HG03442 (cell line): ENCODE data around the gene CD6.

Experiments used
- ATAC-seq: cut with Tn5 transposase; IDR thresholded peaks from one replicate; pipeline ENCODE4 v1.9.1; 2021; ENCODE audit warnings: mild to moderate bottlenecking, moderate library complexity; ENCODE audit not compliant: unreplicated experiment

Gene CD6

DNA sequence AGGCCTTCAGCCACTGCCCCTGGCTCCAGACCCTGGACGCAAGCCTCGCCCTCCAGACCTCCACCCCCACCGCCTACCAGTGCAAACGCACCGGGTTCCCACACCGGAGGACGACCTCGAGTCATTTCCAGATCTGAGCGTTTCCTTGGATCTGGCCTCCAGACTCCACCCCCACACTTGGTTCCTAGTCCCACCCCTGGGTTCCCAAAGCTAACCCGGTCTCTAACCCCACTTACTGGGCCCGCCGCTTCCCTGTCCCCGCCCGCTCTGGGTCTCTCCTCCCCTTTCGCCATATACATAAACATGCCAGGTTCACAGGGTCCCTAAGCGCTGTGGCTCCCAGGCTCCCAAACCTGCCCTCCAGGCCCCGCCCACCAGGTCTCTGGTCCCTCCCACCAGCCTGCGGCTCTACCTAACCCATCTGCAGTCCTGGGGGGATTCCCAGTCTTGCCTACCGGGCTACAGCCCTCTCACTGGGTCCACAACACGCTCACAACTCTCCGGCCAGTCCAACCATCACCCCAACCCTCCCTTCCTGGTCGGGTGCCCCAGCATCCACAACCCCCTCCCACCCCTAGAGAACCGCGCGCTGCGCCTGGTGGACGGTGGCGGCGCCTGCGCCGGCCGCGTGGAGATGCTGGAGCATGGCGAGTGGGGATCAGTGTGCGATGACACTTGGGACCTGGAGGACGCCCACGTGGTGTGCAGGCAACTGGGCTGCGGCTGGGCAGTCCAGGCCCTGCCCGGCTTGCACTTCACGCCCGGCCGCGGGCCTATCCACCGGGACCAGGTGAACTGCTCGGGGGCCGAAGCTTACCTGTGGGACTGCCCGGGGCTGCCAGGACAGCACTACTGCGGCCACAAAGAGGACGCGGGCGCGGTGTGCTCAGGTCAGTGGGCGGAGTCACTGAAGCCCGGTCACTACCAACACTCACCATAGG is 36.7 kb downstream of the CD6 start:
- ATAC-seq: no peak

- ATAC-seq: no peak
These were observed 37.5 kb downstream of the CD6 start for GRCh38 chr11:61008971-61009370.

GRCh38 chr11:61009392-61010275 is 38.2 kb downstream of the CD6 start:
- ATAC-seq: no peak

GRCh38 chr11:61010466-61011228 is 39.2 kb downstream of the CD6 start:
- ATAC-seq: no peak

DNA sequence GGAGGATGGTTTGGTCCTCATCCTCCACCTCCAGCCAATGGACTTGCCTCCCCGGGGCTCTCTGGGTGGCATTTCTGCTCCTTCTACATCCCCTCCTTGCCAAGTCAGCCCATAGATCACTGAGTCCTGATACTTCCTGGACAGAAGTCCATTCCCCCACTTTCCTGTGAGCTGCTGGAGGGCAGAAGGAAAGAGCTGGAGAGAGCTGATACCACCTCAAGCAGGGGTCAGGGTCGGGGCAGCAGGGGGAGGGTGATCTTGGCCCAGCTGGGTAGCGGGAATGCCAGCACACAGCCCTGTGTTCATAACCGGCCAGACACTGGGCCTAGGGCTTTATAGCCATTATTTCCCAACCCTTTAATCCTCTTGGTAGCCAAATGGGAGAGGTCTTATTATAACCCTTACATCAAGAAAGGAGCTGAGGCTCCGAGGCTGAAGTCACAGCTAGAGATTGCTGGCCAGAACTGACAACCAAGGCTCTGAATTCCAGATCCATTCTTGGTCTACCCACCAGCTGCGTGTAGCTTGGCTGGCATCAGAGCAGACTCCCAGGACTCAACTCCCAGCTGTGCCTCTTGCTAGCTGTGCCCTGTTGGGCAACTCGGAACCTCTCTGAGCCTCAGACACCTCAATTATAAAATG is 39.9 kb downstream of the CD6 start:
- ATAC-seq: no peak

DNA sequence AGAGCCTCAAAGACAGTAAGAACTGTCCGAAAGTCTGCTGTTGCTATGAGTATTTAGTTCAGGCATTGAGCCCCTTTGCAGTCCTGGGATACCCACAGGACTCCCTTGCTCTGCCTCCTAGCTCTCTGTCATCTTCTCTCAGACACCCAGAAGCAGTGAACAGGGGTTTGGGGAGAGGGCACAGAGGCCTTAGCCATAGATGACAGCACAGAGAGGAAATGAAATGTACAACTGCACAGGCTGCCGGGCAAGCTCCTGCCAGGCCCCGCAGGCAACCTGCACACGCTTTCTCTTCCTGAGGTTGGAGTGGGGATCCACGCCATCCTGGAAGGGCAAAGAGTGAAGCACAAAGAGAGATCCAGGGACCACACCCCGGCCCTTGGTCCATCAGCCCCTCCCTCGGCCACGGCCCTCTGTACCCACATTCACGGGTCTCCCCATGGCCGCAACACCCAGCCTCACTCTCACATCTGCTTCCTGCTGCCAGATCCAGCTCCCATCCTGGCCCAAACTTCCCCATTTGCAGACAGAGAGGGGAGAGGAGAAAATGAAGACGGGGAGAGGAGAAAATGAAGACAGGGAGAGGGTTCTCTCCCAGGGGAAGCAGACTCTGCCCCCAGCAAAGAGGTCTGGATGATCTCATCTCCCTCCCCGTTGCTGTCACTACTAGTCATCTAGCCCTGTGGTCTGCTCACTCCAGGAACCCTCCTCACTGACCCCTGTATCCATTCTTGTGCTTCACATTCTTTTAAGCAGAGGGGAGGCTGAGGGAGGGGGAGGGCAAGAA is 40.7 kb downstream of the CD6 start:
- no peak for ATAC-seq

- no peak for ATAC-seq
These were observed 41.3 kb downstream of the CD6 start for GRCh38 chr11:61012737-61013215.

GRCh38 chr11:61018059-61018458 is 46.6 kb downstream of the CD6 start:
- no peak for ATAC-seq

DNA sequence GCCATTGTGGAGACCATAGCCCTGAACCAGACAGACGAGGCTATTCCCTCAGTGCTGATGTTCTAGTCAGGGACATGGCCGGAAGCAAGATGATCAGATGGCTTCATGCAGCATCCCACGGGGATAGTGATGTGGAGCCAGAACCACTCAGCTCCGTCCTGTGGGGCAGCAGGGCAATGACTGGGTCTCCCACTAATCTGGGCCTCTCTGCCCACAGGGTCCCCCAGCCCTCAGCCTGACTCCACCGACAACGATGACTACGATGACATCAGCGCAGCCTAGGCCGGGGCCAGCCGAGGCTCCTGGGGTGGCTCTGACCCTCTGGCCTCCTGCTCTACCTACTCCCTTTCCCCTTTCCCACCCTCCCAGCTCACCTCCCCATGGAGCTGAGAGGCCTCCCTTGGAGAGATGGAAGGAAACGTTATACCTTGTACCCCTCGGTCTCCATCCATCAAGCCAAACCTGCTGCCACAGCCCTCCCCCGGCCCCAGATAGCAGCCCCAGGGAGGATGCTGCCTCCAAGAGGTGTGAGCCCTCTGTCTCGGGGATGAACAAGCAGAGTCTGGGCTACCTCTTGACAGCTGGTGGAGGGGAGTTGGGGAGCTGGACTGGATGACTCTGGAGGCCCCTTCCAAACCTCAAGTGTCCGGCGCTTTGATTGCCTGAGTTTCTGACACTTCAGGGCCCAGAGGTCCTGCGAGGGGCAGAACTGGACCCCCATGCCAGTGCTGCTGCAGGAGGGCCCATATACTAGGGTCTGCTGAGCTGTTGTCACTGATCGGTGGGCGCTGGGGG is 47.8 kb downstream of the CD6 start:
- no peak for ATAC-seq

DNA sequence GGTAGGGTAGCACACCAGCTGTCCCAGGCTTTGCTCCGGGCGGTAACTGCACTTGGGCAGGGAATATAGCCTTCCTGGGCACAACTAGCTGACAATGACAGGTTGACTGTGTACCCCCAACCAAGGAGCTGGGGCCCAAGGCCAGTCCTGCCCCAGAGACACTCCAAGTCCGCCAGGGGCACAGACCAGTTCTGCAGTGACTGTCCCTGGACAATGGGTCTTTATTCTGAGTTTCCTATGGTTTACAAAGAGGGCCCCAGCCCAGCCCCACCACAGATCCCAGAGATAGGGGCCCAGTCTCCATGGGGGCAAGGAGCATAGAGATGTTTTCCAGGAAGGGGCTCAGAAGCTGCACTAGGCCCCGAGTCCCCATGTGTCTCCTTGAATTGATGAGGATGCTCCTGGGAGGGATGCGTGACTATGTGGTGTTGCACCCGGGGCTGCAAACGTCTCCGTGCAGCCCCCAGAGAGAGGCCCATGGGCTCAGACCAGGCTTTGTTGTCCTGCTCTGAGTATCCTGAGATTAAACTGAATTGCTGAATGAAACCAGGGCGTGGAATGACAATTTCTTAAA is 48.4 kb downstream of the CD6 start:
- no peak for ATAC-seq

- ATAC-seq: no peak
These were observed 49.2 kb downstream of the CD6 start for GRCh38 chr11:61020551-61021235.

- ATAC-seq: no peak
These were observed 50.3 kb downstream of the CD6 start for GRCh38 chr11:61021661-61022212.

GRCh38 chr11:61022311-61023085 is 51.0 kb downstream of the CD6 start:
- ATAC-seq: no peak

GRCh38 chr11:61023086-61023965 is 51.8 kb downstream of the CD6 start:
- no peak for ATAC-seq

- ATAC-seq: no peak
These were observed 52.5 kb downstream of the CD6 start for GRCh38 chr11:61023966-61024295.
